HG03469 (cell line): Measurements from ENCODE around the gene MB.

Experiments
- ATAC-seq: cut with Tn5 transposase; IDR thresholded peaks from one replicate; pipeline ENCODE4 v1.9.1; 2021; ENCODE audit warnings: mild to moderate bottlenecking, moderate library complexity, moderate number of reproducible peaks; ENCODE audit not compliant: unreplicated experiment

The MB gene

DNA sequence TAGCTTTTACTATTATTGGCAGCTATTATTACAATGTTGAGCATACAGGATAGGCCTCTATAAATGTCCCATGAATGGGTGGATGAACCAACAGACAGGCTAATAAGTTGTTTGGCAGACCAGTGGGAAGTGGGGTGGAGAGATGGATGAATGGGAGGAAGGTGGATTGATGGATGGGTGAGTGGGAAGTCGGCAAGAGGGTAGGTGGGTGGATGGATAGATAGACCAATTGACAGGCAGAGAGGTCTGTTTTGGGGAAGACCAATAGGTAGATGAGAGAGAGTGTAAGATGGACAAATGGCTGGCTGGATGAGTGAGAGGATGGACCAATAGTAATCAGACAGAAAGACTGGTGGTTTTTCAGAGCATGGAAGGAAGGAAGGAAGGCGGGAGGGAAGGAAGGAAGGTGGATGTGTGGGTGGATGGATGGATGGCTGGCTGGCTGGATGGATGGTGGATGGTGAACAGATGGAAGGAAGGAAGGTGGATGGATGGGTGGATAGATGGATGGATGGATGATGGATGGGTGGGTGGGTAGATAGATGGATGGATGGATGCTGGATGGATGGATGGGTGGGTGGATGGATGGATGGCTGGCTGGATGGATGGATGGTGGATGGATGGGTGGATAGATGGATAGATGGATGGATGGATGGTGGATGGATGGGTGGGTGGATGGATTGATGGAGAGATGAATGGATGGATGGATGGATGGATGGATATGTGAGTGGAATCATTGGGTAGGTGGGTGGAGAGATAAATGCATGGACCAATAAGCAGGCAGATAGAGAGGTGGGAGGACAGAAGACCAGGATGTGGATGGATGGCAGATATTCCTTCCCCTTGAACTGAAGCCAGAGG, 39.1 kb downstream of the MB start:
- ATAC-seq: no peak

GRCh38 chr22:35576671-35577070, 40.5 kb downstream of the MB start:
- no peak for ATAC-seq

GRCh38 chr22:35575116-35575748, 41.9 kb downstream of the MB start:
- no peak for ATAC-seq

- no peak for ATAC-seq
These were observed 44.6 kb downstream of the MB start for GRCh38 chr22:35572556-35572955.

DNA sequence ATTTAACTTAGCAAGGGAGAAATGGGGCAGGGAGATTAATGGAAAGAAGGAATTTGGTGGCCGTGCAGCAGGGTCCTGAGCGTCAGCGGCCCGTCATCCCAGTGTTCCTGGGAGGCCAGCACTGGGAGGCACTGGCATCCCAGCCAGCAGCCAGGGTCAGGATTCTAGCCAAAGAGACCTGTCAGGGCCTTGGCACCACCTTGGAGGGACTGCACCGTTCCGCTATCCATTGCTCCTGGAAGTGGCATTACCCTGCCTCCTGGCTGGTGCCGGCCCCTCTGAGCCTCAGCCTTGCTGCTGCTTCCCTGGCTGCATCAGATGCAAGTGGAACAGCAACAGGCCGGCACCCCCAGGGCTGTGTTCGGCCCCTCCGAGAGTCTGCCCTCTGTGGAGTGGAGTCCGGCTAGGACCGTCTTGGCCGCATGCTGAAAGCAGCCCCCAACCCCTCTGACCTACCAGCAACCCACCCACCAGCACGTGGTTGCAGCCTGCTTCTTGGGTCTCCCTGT, 46.4 kb downstream of the MB start:
- ATAC-seq: no peak

- ATAC-seq: no peak
These were observed 47.2 kb downstream of the MB start for GRCh38 chr22:35569916-35570315.

DNA sequence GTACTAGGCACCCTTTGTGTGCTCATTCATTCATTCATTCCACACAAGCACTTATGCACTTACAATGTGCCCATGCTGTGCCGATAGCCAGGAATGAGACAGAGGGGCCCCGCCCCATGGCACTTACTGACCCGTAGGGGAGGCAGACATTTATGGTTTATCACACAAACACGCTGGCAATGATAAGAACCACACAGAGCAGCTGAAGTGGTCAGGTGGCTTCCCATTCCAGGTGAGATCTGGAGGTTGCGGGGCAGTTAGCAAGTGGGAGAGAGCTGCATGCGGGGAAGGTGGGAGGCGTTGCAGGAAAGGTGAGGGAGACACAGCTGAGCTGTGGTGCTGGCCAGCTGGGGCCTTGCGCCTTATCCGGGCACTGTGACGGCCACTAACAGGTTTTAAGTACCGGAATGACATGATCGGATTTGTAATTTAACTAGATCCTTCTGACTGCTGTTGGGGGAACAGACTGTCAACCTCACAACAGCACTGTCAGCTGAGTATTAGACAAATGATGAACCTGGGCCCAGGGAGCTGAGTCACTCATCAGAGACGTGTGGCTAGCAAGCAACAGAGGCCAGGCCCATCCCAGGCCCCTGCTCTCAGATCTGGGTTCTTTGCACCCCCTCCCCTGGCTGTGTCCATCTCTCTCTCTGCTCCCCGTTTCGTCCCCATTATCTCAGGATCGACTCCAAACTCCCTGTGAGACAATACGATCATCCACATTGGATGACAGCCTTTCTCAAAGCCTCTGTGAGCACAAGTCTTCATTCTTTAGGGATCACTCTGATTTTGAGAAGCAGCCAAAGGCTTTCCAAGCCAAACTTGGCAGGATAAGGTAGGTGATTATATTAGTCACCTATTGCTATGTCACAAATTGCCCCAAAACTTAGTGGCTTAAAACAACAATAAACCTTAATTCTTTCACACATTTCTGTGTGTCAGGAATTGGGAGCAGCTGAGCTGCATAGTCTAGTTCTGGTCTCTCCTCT, 48.1 kb downstream of the MB start:
- no peak for ATAC-seq

DNA sequence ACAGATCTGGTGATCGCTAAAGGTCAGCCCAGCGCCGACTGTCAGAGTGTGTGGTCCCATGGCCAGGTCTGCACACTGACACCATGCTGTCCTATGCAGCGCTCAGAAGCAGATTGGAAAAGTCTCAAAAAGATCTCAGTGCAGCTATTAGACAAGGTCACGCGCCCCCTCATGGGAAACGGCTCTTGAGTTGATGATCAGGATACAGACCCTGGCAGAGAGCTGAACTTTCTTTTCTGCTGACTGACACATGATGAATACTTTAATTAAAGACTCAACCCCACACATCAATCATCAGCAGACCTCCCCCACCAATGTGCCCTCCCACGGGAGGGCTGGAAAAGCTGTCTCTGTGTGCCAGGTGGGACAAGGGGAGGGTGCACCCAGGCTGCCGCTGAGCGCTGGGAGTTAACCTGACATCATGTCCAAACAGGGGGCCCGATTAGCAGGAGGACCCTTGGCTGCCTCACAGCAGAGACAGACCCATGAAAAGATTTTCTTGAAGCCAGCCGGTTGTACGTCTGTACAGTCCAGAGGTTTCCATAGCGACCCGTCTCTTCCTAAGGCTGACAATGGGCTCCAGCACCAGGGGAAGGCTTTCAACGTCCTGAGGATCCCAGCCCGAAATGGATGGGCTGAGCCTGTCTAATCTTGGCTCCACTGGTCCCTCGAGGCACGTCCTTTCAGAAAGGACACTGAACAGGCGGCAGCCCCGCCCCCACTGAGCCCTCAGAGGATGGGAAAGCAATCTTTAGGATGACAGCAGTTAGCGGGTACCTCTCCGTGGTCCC, 49.6 kb downstream of the MB start:
- no peak for ATAC-seq

- no peak for ATAC-seq
These were observed 51.9 kb downstream of the MB start for GRCh38 chr22:35564975-35565867.

DNA sequence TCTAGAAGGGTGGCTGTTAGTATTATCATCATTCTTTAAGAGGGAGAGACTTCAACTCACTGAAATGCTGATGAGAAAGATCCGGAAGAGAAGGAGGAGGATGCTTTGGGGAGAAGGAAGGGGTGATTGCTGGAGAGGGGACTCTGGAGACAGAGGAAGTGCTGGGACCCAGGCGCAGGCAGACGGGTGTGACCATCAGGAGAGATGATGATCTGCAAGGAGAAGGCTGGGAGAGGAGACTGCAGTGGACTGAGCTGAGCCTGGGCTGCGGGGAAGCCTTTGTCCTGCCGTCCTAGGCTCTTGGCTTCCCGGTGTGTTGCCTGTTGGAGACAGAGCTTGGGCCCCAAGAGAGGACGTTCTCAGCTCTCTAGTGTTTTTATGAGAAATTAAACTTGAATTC, 53.9 kb downstream of the MB start:
- ATAC-seq: no peak

DNA sequence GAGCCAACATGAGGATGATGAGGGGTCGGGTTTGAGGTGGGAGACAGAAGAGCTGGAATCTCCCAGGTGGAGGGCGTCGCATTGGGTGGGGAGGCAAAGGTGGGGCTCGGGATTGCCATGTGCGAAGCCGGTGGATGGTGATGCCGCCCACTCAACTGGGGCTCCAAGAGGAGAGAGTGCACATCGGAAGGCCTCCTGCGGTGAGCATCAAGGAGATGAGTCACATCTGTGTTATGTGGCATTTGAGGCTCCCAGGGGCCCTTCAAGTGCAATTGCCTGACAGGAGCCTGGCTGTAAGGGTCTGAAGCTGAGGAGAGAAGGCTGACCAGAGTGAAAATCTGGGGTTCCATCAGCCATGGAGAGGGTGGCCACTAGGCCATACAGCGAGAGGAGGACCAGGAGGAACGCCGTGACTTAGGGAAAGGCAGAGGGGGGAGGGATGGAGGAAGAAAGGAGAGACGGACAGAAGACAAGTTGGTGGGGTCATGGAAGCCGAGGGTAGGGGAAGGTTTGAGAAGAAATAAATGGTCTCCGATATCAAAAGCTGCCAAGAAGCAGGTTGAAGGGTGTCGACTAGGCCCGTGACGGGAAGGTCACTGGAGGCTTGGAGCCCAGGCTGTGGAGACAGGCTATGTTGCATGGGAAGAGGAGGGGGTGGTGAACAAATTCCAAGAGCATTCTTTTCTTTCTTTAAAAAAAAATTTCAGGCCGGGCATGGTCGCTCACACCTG, 55.2 kb downstream of the MB start:
- no peak for ATAC-seq

DNA sequence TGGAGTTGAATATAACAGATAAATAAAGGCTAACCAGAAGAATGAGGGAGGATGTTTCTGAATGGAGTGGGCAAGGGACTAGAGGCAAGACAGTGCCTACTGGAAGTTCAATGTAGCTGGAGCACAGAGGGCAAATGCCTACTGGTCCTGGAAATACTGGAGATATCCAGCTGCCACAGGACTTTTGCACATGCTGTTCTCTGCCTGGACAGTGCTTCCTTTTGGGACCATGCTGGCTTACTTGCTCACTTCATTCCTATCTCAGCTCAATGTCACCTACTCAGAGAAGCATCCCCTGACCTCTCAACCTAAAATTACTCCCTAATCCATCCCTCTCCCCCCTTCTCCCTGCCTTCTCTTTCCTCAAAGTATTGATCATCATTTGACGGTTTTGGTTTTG, 56.3 kb downstream of the MB start:
- no peak for ATAC-seq

DNA sequence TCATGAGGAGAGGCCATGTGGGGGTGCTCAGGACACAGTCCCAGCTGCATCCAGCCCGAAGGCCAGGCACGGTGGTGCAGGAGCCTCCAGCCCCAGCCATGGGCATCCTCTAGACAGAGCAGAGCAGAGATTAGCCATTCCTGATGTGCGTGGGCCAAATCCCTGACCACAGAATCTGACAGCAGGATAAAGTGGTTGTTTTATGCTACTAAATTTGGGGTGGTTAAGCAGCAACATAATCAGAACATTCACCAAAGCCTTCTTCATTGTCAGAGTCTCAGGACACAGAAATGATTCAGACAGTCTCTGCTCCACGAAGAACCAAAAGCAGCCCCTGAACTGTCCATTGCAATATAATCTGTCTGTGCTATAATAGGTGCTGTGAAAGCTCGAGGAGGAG, 56.8 kb downstream of the MB start:
- no peak for ATAC-seq

- no peak for ATAC-seq
These were observed 57.6 kb downstream of the MB start for GRCh38 chr22:35559354-35560005.

GRCh38 chr22:35558719-35559118, 58.4 kb downstream of the MB start:
- no peak for ATAC-seq

GRCh38 chr22:35558031-35558430, 59.1 kb downstream of the MB start:
- no peak for ATAC-seq
